ENCODE results near the gene SPATS2L.
A peak's percentile ranks its signal among the peaks of the same experiment; 100 is the strongest.

SPATS2L gene

DNA sequence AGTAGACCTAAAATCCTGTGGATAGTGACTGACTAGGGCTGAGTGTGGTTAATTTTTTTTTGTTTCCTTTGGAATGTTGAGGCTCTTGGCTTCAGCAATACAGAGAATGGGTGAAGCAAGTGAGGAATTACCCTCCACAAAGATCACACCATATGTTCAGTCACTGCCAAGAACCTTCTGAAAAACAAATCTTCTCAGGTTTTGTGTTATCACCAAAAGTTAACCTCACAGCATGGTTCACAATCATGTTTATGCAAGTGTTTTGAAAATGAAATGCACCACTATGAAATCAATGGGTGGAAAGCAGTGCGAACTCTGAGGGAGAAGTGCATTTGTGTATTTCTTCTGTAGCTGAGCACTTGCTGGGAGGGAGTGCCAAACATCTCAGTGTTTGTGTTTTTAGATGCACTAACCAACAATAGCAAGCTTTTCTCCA is 44.4 kb downstream of the SPATS2L start:
- DNase-seq (ENCODE audit: low spot score), result peak; percentile 32

DNA sequence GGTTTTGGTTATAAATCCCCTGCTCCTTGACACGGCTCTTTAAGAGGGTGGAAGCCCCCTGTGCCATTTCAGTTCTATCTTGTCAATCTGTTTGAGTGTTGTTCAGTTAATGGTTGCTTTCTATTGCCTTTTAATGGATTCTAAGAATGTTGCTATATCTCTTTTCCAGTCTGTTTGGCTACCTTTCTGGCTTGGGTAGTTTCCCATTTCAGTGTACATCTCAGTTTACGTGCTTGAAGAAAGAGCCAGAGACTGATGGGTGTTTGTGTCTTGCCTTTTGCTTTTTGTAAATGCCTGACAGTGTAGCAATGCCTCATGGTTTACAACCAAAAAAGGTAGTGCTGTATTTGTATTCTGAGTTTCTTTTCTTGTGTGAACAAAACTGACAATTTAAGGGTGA is 45.3 kb downstream of the SPATS2L start:
- DNase-seq (ENCODE audit: low spot score), result no peak

DNA sequence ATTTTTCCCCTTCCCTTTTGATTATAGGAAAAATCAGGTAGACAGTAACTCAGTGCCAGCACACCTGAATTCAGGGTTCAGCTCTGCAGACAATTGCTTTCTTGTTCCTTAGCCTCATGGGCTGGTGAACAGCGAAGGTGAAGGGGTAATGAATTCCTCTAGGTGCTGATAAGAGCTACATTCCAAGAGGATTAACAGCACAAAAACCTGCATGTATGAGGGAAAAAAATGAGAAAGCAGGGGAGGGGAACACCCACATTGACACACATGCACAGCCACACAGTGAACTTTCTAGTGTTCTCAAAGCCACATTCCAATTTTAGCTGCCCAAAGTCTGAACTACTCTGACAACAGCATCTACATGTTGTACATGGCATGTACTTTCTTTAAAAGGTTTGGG is 46.1 kb downstream of the SPATS2L start:
- peak; percentile 88 for DNase-seq (ENCODE audit: low spot score)

DNA sequence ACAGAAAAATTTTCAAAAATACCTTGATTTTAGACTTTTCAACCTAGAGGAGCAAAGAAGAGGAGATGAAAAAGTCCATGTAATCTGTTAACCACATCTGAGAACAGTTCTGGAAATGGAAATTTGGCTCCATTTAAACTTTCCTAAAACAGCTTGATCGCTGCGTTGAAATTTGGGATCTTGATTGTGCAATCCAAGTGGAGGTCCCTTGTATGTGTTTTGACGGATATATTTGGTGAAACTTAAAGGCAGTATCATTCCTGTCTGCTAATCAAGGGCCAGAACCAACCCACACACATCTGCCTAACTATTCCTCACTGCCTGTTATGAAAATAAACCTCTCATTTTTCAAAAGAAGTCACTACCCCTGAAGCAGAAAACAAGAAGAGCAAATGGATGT is 46.6 kb downstream of the SPATS2L start:
- DNase-seq (ENCODE audit: low spot score), result no peak

DNA sequence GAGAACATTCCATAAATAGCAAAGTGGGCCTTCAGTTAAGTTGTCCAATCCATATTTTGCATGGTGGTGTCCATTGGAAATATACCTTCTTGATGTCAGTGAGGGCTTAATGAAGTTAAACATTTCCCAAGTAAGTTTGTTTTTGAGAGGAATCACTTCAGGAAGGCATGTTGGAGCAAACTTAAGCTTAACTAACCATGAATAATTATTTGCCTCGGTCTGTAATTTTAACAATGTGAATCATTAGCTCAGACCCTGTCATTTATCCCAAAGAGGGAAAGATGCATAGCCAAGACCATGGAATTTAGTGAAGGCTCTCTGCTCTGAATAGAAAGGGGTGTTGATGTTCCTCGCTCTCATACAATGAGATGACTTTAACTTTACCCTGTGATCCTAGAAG is 47.4 kb downstream of the SPATS2L start:
- DNase-seq (ENCODE audit: low spot score), result peak; percentile 58

DNA sequence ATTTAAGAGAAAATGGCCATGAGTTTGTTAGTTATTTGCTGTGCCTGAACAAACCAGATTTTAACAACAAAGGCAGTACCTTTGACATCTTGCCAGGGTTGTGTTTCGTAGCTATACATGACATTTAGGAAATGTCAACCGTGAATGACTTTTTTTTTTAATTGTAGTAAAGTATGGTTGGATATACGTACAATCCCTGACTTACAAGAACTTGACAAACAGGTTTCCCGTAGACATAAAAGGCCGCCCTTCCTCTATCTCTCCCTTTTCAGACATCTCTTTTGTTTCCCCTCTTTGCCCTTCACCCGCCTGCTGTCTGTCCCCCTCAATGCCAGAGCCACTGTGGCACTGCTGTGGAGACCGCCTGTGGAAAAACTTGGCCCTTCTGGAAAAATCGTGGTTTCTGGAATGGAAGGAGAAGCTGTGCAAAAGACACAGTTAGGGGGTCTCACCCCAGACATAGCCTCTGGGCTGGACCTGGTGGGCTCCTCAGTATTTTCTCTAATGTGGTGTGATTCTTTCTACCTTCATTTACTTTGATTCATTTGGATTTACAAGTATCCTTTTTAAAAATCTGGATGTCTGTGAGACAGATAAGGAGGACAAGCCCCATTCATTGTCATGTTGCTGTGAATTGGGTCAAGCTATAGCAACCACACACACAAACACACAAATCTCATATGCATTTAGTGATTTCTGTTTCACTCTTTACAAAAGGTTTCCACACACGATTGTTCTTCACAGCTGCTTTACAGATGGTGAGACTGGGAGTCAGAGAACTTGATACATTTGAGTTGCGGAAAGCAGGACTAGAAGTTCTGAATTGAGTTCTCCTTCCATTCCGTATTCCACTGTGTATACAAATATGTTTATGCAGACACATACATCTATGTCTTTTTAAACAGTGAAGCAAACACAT is 48.6 kb downstream of the SPATS2L start:
- no peak for DNase-seq (ENCODE audit: low spot score)

DNA sequence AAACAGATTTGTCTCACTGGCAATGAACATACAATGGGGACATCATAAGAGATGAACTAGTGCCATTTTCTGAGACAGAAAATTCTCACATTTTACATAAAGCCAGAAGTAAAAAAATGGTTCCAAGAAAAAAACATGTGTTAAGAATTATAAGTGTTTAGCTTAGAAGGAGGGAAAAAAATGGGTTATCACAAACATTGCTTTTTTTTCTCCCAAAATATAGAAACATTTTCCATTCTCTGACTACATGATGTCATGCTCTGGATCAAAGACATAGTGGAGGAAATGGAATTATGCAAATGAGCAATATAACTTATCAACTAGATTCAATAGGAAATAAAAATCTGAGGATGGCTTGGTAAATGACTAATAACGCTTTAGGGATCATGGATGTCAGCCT is 49.8 kb downstream of the SPATS2L start:
- DNase-seq (ENCODE audit: low spot score), result no peak

DNA sequence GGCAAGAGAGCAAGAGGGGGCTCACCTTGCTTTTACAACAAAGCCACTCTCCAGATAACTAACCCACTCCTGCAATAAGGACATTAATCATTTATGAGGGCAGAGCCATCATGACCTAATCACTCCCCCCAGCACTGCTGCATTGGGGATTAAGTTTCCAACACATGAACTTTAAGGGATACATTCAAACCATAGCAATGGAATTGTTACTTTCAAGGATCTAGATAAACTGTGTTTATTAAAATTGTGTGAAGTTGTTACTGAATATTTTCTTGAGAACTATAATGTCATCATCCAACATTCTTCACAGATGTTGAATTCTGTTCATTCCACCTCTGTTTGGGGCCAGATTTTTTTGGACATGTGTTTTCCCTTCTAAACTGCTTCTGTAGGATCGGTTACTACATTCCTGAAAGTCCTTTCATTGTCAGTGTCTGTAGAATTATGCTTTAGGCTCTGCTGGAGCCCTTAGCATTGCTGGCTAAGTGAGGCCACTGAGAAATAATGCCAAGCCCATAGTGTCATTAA is 50.4 kb downstream of the SPATS2L start:
- peak; percentile 46 for DNase-seq (ENCODE audit: low spot score)

DNA sequence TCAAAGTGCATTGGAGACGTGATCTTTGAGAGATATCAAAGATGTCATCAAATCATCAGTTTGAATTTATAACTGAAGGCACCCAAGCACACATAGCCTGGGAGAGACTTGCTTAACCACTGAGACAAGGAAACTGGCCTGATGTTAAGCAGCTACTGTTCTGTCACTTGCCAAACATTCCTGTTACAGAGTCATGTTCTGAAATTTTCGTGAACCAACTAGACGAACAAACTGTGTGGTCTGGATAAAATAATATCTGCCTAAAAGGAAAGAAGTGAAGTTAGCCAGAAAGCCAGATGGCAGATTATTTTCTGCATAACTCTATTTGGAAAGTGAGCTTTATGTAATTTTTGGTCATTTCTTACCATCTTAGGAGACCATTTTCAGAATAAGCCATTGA is 51.4 kb downstream of the SPATS2L start:
- peak; percentile 33 for DNase-seq (ENCODE audit: low spot score)

DNA sequence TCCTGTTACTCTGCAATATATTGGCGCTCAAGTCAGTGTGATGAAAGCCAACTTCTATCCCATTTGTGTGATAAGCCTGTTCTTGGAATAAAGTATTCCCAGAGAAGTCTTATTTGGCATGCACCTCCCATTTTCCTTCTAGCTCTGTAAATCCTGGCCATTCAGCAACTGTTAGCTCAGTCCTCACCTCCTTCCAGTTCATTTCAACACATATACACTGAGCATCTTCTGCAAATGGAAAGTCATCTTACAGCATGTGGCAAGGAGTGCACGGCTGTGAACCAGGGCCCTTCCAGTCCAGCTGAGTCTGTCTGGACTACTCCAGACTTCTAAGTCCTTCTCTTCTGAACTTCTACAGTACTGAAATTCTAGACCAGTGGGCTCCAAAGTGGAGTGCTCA is 53.1 kb downstream of the SPATS2L start:
- DNase-seq (ENCODE audit: low spot score), result no peak

DNA sequence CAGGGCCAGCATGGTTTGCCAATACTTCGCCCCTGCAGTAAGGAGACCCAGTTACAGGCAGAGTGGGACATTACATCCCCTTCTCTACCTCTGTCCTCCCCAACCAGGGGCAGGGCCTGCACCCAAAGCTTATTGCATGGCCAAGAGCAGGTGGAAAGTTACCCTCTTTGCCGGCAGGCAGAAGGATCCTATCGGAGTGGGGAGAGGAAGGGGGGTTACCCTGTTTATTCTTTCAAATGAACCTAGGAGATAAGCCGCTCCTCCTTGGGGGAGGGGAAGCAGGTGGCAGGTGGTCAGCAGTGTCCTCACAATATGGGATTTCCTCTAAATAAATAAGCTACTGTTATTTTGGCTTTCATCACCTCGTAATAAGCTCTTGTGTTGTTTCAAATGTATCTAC is 53.9 kb downstream of the SPATS2L start:
- DNase-seq (ENCODE audit: low spot score), result no peak

DNA sequence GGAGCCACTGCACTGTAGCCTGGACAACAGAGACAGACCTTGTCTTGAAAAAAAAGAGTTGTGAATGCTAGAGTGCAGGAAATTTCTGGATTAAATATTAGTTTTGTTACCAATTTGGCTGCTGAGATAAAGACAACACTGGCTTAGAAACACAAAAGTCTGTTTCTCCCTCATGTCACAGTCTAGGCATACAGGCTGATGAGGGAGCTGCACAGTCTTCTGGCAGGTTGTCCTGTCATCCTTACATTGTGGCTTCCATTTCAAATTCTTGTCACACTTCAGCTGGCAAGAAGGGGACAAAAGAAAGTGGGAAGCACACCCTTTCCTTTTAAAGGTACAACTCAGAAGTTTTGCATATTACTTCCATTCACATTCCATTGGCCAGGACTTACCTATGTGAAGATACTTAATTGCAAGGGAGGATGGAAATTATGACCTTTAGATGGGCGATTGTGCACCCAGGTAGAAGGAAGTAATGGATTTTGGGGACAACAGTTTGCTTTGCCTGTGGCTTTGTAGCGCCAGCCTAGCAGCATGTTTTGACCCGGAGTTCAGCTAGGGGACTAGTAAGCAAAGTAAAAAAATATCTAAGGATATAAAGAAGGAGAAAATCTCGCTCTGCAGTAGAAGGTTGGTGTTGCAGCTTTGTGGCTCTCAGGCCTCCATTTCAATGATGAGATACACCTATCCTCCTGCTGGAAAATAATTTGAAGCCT is 55.9 kb downstream of the SPATS2L start:
- DNase-seq (ENCODE audit: low spot score), result no peak

DNA sequence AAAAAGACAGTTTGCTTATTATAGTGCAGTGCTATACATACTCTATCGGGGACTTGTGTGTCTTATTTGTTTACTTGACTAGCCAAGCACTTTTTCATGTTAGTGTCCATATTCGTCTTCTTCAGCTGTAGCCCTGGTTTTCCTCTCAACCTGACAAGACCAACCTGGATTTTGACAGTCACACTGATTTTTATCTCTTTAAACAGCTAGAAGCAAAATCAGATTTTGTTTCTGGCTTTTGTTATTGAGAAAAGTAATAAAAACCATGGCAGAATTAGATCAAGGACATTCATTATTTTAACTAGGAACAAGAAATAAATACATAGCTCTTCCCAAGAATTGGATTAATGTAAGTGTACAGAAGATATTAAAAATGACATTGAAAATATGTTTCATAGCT is 56.8 kb downstream of the SPATS2L start:
- DNase-seq (ENCODE audit: low spot score), result no peak

DNA sequence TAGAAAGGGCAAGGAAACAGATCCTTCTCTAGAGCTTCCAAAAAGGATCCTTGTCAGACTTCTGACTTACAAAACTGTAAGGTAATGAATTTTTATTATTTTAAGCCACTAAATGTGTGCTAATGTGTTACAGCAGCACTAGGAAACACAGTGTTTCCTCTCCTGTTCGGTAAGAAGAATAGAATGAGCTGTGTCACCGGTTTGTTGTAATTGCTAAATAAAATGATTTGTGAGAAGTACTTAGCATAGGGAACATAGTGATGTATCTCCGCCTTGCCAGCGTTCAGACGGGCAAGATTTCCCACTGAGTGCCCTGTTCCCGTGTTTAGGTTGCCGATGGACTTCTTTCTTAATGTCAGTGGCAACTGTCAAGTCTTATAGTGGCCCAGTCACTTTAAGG is 57.6 kb downstream of the SPATS2L start:
- no peak for DNase-seq (ENCODE audit: low spot score)

DNA sequence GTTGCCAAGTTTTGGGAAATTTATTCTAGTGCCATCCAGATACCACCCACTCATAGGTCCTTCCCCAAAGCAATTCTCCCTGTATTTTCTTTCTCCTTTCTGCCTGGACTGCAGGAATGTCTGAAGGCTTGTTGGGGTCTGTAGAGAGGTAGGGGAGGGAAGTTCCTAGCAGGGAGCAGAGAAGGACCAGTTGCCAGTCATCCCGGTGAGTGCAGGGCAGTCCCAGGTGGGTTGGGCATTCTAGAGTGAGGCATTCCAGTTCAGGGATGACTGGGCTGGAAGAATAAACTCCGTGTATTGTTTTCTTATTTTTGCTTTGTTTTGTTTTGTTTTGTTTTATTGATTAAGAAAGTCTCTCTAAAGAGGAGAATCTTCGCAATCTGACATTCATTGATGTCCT is 58.1 kb downstream of the SPATS2L start:
- peak; percentile 28 for DNase-seq (ENCODE audit: low spot score)

DNA sequence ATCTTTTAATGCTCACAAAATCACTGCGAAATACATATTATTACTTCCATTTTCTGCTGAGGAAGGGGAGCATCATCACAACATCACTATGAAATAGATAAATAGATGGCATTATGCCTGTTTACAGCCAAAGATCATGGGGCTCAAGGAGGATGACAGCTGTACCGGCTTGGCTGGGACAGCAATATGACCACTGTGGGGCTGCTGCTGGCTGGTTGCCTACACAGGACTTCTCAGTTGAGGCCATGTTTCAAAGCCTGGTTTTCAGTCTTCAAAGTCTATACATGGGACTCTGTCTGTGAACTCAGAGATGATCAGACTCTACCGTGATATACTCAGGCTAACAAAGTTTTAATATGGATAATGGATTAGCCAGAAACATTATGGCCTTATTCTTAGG is 58.7 kb downstream of the SPATS2L start:
- DNase-seq (ENCODE audit: low spot score), result no peak

DNA sequence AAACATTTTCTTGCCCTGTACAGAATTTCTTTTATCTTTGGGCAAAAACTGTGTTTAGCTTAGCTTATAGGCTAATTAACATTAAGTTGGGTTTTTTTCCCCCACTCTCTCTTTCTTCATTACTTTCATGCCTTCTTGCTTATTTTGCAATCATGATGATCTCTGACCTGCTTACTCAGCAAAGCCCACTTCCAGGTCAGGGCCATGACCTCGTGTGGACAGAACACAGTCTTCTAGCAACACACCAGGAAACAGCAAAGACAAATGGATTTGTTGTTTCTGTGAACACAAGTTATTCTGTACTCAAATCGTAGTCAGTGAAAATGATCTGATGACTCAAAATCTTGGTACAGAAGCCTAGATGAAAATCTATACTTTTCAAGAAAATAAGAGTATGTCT is 60.7 kb downstream of the SPATS2L start:
- peak; percentile 54 for DNase-seq (ENCODE audit: low spot score)

DNA sequence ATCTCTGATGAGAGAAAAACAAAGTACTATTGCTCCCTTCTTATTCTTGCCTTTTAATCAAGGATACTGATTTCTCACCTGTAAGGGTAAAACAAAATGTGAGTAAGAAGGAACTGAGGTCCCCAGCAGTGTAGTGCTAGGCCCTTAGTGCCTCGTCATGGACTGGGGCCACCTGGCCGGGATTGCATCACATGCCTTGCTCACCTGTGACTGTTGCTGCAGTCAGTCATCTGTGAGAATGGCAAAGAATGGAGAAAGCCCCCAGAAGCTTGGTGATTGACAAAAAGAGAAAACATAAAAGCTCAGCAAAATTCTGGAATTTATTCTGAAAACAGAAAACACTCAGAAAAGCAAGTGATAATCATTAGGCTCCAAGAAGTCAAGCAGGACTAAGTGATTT is 63.4 kb downstream of the SPATS2L start:
- DNase-seq (ENCODE audit: low spot score), result peak; percentile 61

DNA sequence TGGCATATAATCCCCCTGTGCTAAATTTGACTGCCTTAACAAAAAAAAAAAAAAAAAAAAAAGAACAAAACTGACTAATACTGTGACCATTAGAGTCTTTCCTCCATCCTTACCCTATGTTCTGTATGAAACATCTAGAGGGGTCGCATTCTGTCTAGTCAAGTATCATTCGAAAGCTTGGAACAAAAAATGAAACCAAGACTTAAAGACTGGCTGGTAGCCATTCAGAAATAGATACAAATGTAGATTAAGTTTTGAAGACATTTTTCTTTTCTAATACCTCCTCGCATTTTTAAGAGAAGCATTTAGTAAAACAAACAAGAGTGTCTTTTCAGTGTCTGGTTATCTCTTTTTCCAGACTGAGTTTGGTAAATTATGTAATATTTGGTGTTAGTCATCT is 66.7 kb downstream of the SPATS2L start:
- no peak for DNase-seq (ENCODE audit: low spot score)

DNA sequence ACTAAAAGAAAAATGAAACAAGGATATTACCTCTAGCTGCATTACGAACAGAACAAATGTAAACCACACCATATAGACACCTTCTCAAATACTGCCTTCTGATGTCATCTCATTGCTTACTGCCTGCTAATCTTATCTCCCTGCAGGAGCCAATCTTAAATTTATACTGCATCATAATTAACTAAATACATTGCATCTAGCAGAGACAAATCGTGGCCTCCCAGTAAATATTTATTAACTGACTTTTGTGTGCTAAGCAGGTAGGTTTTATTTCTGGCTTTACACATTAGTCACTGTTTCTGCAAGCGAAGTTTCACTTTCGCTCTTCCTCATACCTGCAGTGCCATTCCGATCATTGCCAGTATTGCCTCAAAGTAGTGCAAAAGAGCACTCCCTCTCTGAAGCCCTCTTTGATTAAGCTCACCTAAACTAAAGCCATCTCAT is 67.5 kb downstream of the SPATS2L start:
- peak; percentile 75 for DNase-seq (ENCODE audit: low spot score)

DNA sequence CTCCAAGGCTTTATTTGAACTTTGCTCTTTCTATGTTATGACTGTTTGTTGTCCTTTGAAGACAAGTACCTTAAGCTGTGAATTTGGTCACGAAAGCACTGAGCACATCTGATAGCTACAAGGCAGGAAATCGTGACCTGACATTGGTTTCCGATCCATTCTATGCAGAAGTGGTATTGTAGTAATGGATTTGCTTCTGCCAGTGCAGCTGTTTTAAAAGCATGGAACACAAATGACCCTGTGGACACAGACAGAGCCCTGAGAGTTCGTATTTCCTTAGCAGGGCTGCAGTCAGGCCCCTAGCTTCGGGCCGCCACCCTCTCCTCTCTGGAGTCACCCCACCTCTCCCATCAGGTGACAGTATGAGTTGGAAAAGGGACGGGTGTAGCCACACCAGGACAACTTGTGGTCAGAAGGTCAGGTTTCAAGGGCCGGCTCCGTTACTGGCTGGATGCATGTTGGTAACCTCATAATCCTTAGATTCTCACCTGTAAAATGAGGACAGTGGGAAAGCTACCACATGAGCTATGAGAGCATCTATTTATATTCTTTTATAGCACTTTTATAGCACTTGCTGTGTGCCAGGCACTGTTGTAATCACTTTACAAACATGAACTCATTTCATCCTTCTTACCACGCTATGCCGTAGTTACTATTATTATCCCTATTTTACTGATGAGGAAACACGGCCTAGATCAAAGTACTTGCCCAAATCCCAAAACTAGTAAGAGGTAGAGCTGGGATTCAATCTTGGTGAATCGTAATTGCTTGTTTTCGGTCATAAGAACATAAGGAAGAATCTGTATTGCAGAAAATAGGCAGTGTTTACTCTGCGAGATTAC is 70.2 kb downstream of the SPATS2L start:
- no peak for DNase-seq (ENCODE audit: low spot score)
